ENCODE data around the gene JADE3. TPM values are rescaled to one million over a fixed set of nuclear protein-coding genes. Genes with fewer than 3 reads are reported as not detected.

The JADE3 gene
- under 1 TPM; 0.26 to 0.47 TPM for total RNA-seq
- not detected for polyA plus RNA-seq
- 0 to 1.5 (median 0.11) reads per million in 6 experiments for total RNA-seq

DNA sequence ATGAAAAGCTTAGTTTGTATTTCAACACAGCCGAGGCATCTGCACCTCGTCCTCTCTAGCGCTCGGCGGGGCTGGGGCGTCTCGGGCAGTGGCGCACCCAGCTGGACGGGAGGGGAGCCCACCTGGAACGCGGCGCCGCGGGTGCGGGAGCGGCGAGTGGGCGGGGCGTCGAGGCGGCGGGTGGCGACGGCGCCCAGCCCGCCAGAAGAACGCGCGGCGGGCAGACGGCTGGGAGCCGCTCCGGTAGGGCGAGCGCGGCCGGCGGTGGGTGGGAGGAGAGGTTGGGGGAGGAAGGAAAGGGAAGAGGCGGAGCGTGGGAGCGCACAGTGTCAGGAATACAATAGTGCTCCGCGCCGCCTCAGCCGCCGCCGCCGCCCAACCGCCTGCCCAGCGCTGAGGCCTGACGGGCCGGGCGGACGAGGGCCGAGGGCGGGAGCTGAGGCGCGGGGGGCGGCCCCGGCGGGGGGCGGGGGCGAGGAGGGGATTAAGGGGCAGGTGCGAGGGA, at the start of gene JADE3:
TSS of gene JADE3 (plus strand) at position 324 of the 505 bp plus-strand sequence. CDS start 72,474 bp downstream, outside the sequence.
- POLR2A ChIA-PET = interaction anchor here (1.1 kb wide), 1 partner anchor 782 kb away, joined by 4 read pairs; no protein-coding TSS in a partner anchor
- H3K4me1 Mint-ChIP-seq = peaks cover 2 to 7% (median 6%) of the 10 kb centered on the region in 4 donors
- peaks cover 8 to 31% (median 21%) of the 10 kb centered on the region in 5 donors for H3K27me3 Mint-ChIP-seq
- ATAC-seq = peak; percentile 50 to 61
- H3K36me3 Mint-ChIP-seq = no peaks in the 10 kb centered on the region
- peak in 5 of 10 donors; percentile 6 to 23 (median 17) for DNase-seq
- H3K4me3 Mint-ChIP-seq = peak within 1 kb of the TSS; percentile 53 to 88 (median 71)
- peaks cover 0 to 2% (median 0%) of the 10 kb centered on the region in 9 donors for H3K9me3 Mint-ChIP-seq
- peak within 1 kb of the TSS in 1 of 10 donors; percentile 57 for H3K27ac Mint-ChIP-seq

DNA sequence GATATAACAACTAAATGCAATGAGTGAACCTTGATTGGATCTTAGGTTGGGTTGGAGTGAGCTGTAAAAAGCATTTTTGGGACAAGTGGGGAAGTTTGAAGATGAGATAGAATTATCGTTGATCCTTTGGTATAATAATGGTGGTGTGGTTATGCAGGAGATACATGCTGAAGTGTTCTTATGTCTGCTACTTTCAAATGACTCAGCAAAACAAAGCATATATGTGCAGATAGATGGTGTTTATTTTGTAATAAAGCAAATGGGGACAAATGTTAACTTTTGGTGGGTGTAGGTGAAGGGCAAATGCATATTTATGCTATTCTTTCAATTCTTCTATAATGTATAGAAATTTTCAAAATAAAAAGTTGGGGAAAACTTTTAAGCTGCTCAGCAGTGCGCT, 49.1 kb upstream of the JADE3 start:
- H3K4me1 Mint-ChIP-seq = peaks cover 0 to 2% (median under 1%) of the 10 kb centered on the region in 4 donors
- DNase-seq (no peak), ATAC-seq (no peak)
- H3K36me3 Mint-ChIP-seq = peaks cover 0 to 48% (median 15%) of the 10 kb centered on the region in 3 donors
- no peaks in the 10 kb centered on the region for H3K27me3 Mint-ChIP-seq
- H3K9me3 Mint-ChIP-seq = no peaks in the 10 kb centered on the region
- H3K4me3 Mint-ChIP-seq = no peak overlapping the region
- no peak overlapping the region for H3K27ac Mint-ChIP-seq
- POLR2A ChIA-PET = no interaction called here

DNA sequence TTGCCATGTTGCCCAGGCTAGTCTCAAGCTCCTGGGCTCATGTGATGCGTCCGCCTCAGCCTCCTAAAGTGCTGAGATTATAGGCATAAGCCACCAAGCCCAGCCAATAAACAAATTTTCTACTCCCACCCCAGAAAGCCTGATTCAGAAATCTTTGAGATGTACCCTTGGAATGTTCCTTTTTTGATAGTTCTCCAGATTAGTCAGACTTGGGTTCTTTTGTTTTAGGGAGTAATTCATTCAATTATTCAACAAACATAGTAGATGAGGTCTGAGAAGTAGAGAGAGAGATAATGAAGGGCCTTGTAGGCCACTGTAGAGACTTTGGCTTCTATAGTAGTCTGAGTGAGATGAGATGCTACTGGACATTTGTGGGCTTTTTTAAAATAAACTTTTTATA, 47.6 kb upstream of the JADE3 start:
- Mint-ChIP-seq H3K4me1 (peaks cover 0 to 2% (median under 1%) of the 10 kb centered on the region in 4 donors), H3K36me3 (peaks cover 0 to 46% (median 15%) of the 10 kb centered on the region in 3 donors), H3K4me3 (no peak overlapping the region), H3K9me3 (no peaks in the 10 kb centered on the region), H3K27ac (no peak overlapping the region), H3K27me3 (no peaks in the 10 kb centered on the region)
- POLR2A ChIA-PET = interaction anchor here (0.6 kb wide), 1 partner anchor 276 kb away, joined by 3 read pairs; no protein-coding TSS in a partner anchor
- DNase-seq = no peak
- ATAC-seq = no peak

DNA sequence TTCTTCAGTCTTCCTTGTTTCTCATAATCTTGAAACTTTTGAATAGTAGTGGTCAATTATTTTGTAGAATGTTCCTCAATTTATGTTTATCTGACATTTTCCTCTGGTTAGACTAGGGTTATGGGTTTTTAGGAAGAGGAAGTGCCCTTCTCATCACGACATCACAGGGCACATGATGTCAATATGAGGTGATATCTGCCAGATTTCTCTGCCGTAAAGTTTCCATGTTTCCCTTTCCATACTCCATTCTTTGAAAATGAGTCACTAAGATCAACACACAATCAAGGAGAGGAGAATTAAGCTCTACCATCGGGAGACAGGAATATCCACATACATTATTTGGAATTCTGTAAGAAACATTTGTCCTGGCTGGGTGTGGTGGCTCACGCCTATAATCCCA, 46.9 kb upstream of the JADE3 start:
- no peak overlapping the region for H3K4me3 Mint-ChIP-seq
- no peak overlapping the region for H3K27ac Mint-ChIP-seq
- H3K36me3 Mint-ChIP-seq = peaks cover 0 to 42% (median 15%) of the 10 kb centered on the region in 3 donors
- POLR2A ChIA-PET = no interaction called here
- H3K4me1 Mint-ChIP-seq = peaks cover 0 to 2% (median 0%) of the 10 kb centered on the region in 4 donors
- H3K9me3 Mint-ChIP-seq = no peaks in the 10 kb centered on the region
- H3K27me3 Mint-ChIP-seq = no peaks in the 10 kb centered on the region
- DNase-seq = no peak
- ATAC-seq = no peak

DNA sequence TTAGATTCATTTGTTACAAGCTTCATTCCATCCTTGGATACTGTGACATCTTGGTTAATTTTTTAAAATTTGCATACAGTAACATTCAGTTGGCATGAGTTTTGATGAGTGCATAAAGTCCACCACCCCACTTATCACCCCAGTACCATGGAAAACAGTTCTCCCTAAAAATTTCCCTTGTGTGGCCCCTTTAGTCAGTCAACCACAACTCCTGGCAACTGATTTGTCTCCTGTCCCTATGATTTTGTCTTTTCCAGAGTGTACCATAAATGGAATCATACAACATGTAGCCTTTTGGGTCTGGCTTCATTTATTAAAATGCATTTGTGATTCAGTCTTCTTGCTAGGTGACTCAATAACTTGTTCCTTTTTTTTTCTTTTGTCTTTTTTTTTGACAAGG, 45.5 kb upstream of the JADE3 start:
- DNase-seq (no peak), ATAC-seq (no peak)
- Mint-ChIP-seq H3K27ac (peak overlapping the region in 1 of 10 donors; percentile 63), H3K4me1 (peaks cover 0 to 3% (median under 1%) of the 10 kb centered on the region in 4 donors), H3K27me3 (no peaks in the 10 kb centered on the region), H3K4me3 (no peak overlapping the region), H3K9me3 (no peaks in the 10 kb centered on the region), H3K36me3 (peaks cover 0 to 37% (median 13%) of the 10 kb centered on the region in 3 donors)
- POLR2A ChIA-PET = no interaction called here

DNA sequence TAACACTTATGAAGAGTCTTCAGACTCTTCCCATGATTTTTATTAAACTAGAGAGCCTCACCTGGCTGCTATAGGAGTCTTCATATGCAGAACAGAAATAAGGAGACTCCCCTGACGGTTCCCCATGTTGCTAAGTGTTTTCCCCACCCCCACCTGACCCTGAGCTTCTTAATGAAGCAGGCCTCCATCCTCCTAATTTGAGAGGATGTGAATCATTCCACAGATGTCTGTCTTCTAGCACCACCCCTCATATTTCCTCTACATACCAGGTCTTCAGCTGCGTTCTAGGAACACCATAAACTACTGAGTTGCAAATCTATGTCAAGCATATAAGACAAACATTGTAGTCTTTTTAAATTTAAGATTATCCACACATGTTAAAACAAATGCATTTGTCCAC, 38.5 kb upstream of the JADE3 start:
- ATAC-seq (no peak), DNase-seq (no peak)
- peaks cover 0 to 6% (median 2%) of the 10 kb centered on the region in 4 donors for H3K4me1 Mint-ChIP-seq
- no peaks in the 10 kb centered on the region for H3K27me3 Mint-ChIP-seq
- H3K36me3 Mint-ChIP-seq = peaks cover 0 to 12% (median 2%) of the 10 kb centered on the region in 3 donors
- H3K4me3 Mint-ChIP-seq = no peak overlapping the region
- H3K9me3 Mint-ChIP-seq = no peaks in the 10 kb centered on the region
- no peak overlapping the region for H3K27ac Mint-ChIP-seq
- POLR2A ChIA-PET = no interaction called here

DNA sequence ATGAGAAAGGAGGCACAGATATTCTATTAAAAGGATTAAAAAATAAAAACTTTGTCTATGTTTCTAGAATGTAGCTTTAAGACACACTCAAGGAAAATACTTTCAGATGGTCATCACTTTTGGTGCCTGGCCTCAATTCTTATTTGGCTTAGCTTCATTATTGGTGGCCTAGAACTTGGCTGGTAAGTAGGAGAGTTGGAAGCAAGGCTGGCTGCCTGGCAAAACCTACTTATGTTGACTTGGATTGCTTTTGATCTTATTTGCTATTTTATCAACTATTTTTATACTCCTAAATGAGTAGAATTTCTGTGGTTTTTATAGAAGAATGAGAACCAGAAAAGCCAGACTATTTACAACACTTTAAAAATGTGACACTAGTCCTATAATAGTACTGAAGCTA, 35.3 kb upstream of the JADE3 start:
- Mint-ChIP-seq H3K27ac (no peak overlapping the region), H3K4me1 (peaks cover 0 to 6% (median 0%) of the 10 kb centered on the region in 4 donors), H3K9me3 (no peaks in the 10 kb centered on the region), H3K27me3 (no peaks in the 10 kb centered on the region), H3K36me3 (peaks cover 0 to 16% (median 2%) of the 10 kb centered on the region in 3 donors), H3K4me3 (no peak overlapping the region)
- POLR2A ChIA-PET = no interaction called here
- no peak for DNase-seq
- ATAC-seq = no peak

DNA sequence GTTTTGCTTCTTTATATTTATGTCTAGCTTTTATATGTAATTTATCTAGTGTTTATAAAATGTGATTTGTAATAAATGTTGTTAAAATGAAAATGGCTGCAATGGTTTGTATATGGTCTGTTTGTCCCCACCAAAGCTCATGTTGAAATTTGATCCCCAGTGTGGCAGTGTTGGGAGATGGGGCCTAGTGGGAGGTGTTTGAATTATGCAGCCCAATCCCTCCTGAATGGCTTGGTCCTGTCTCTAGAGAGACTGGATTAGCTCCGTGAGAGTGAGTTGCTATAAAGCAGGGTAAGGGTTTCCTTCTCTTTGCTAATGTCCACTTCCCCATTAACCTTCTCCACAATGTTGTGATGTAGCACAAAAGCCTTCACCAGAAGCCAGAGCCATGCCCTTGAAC, 30.0 kb upstream of the JADE3 start:
- ATAC-seq (no peak), DNase-seq (no peak)
- Mint-ChIP-seq H3K36me3 (peaks cover 0 to 25% (median 2%) of the 10 kb centered on the region in 3 donors), H3K4me3 (no peak overlapping the region), H3K4me1 (no peaks in the 10 kb centered on the region), H3K27me3 (no peaks in the 10 kb centered on the region), H3K9me3 (no peaks in the 10 kb centered on the region), H3K27ac (no peak overlapping the region)
- POLR2A ChIA-PET = no interaction called here

DNA sequence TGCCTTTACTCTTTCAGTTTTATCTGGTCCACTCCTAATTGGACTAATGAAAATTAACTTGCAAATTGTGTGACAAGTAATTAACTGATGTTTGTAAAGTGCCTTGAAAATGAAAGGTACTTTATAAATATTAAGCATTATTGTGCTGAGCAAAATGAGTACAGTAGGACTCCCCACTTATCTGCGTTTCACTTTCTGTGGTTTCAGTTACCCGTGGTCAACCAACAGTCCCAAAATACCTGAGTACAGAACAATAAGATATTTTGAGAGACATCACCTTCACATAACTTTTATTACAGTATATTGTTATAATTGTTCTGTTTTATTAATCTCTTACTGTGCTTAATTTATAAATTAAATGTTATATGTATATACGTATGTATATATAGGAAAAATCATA, 27.4 kb upstream of the JADE3 start:
- DNase-seq (no peak), ATAC-seq (no peak)
- Mint-ChIP-seq H3K36me3 (peaks cover 0 to 25% (median 0%) of the 10 kb centered on the region in 3 donors), H3K27ac (no peak overlapping the region), H3K27me3 (no peaks in the 10 kb centered on the region), H3K9me3 (no peaks in the 10 kb centered on the region), H3K4me1 (no peaks in the 10 kb centered on the region), H3K4me3 (no peak overlapping the region)
- POLR2A ChIA-PET = no interaction called here

DNA sequence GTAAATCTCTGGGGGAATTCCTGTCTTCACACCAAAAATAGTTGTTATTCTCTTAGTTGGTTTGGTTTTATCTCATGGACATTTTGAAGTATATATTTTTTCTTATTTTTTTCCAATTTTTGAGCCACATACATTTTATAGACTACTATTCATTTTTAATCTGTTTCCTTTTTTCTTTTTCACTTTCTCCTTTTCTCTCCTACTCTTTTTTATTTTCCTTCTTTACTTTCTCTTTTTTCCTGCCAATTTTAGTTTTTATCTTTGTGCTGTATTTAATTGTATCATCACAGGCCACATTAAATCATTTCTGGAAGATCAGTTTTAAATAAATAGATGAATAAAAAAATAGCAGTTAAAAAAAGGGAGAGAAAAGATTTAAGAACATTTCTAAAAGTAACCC, 14.0 kb upstream of the JADE3 start:
- Mint-ChIP-seq H3K4me1 (peaks cover 0 to 4% (median 0%) of the 10 kb centered on the region in 4 donors), H3K36me3 (no peaks in the 10 kb centered on the region), H3K9me3 (no peaks in the 10 kb centered on the region), H3K27me3 (peaks cover 0 to 9% (median 2%) of the 10 kb centered on the region in 5 donors), H3K27ac (no peak overlapping the region), H3K4me3 (no peak overlapping the region)
- POLR2A ChIA-PET = no interaction called here
- DNase-seq = no peak
- ATAC-seq = no peak

DNA sequence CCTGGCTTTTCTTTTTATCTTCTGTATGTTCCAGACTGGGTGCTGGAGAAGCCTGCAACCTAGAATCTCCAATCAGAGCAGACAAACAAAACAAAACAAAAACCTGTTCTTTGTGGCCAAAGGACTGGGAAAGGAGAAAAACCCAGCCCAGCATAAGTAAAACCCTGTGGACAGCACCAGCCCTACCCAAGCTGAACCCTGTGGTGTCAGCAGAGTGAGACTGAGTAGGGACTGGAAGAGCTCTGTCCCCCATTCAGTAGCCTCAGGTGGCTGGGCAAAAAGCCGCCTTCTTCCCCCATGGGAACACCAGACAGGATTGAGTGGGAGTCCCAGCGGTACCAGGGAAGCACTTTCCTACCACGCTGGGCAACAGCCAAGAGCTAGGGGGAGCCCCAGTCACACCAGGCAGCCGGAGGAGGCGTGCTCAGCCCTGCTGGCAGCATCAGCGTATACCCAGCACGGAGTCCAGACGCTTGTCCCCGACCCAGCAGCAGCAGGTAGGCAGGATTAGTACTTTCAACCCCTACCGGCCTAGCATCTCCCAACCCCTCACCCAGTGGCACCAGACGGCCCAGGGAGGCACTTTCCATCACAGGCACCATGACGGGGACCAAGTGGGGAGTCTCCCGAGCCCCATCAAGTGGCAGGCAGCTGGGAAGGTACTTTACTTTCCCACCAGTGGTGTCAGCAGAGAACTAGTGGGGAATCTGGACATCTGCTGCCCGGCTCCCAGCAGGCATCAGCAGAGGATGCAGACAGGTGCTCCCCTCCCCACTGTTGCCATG, 8.6 kb upstream of the JADE3 start:
- Mint-ChIP-seq H3K36me3 (no peaks in the 10 kb centered on the region), H3K4me1 (peaks cover 0 to 4% (median 0%) of the 10 kb centered on the region in 4 donors), H3K27ac (no peak overlapping the region), H3K27me3 (peaks cover 0 to 5% (median 0%) of the 10 kb centered on the region in 5 donors), H3K9me3 (no peaks in the 10 kb centered on the region), H3K4me3 (peak overlapping the region; percentile 7 to 65 (median 37))
- POLR2A ChIA-PET = no interaction called here
- DNase-seq = peak; percentile 17 to 70 (median 32)
- ATAC-seq = peak; percentile 93 to 96

DNA sequence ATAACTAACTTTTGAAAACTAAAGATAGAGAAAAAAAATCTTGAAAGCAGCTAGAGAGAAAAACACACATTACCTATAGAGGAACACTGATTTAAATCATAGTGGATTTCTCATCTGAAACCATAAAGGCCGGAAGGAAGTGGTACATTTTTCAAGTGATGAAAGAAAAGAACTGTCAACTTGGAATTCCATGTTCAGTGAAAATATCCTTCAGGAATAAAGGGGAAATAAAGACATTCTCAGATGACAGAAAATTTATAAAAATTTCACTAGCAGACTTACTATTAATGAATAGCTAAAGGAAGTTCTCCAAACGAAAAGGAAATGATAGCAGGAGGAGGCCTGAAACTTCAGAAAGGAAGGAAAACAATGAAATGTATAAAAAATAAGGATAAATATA, 7.6 kb upstream of the JADE3 start:
- H3K9me3 Mint-ChIP-seq = no peaks in the 10 kb centered on the region
- DNase-seq = no peak
- no peak overlapping the region for H3K4me3 Mint-ChIP-seq
- no peak for ATAC-seq
- no peaks in the 10 kb centered on the region for H3K36me3 Mint-ChIP-seq
- H3K4me1 Mint-ChIP-seq = peaks cover 0 to 4% (median 0%) of the 10 kb centered on the region in 4 donors
- POLR2A ChIA-PET = no interaction called here
- H3K27me3 Mint-ChIP-seq = peaks cover 0 to 5% (median 0%) of the 10 kb centered on the region in 5 donors
- H3K27ac Mint-ChIP-seq = no peak overlapping the region

DNA sequence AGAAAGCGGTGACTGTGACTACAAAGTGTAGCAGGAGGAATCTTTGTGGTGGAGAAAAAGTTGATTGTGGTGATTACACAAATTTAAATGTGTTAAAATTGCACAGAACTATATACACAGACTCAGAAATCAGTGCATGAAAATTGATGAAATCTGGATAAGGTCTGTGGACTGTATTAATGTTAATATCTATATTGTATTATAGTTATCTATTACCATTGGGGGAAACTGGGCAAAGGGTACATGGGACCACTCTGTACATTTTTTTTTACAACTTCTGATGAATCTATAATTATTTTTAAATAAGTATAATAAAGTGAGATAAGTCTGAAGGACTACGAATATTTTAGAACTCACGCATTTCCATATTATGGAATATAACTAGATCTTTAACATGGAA, 1.8 kb upstream of the JADE3 start:
- Mint-ChIP-seq H3K4me1 (peaks cover 2 to 7% (median 6%) of the 10 kb centered on the region in 4 donors), H3K9me3 (peaks cover 0 to 2% (median 0%) of the 10 kb centered on the region in 9 donors), H3K27me3 (peaks cover 8 to 19% (median 14%) of the 10 kb centered on the region in 5 donors), H3K27ac (no peak overlapping the region), H3K4me3 (no peak overlapping the region), H3K36me3 (no peaks in the 10 kb centered on the region)
- ATAC-seq (no peak), DNase-seq (no peak)
- POLR2A ChIA-PET = no interaction called here

Data from naive thymus-derived CD8-positive, alpha-beta T cell (primary cell).